Mucosa of rectum (tissue), 2 donors: Measurements from ENCODE around the gene OR6C68.
"Not testable (repeated sequence)": the region's sequence is repeated elsewhere in the genome, so short reads cannot be mapped to it uniquely, and the experiment has no call there.

Experiments used
- H3K27ac ChIP-seq, 2 donors: one replicate each; pipeline ENCODE4 v1.7.0; 2013; ENCODE audit warnings: inconsistent platforms in 2 of 2, low read depth in 2 of 2, low read length in 2 of 2
- H3K27me3 ChIP-seq, 2 donors: one replicate each; pipeline ENCODE4 v1.7.0; 2013; ENCODE audit warnings: low read length in 2 of 2; ENCODE audit not compliant: control insufficient read depth in 2 of 2, insufficient read depth in 2 of 2
- H3K36me3 ChIP-seq, 2 donors: one replicate each; pipeline ENCODE4 v1.7.0; 2013; ENCODE audit warnings: low read length in 2 of 2; ENCODE audit not compliant: control insufficient read depth in 2 of 2, insufficient read depth in 2 of 2
- H3K4me1 ChIP-seq, 2 donors: one replicate each; pipeline ENCODE4 v1.7.0; 2013; ENCODE audit warnings: low read length in 2 of 2, mild to moderate bottlenecking in 1 of 2; ENCODE audit not compliant: control insufficient read depth in 2 of 2, insufficient read depth in 2 of 2
- H3K4me3 ChIP-seq, 2 donors: one replicate each; pipeline ENCODE4 v1.7.0; 2013; ENCODE audit warnings: low read length in 2 of 2
- H3K9ac ChIP-seq, 2 donors: one replicate each; pipeline ENCODE4 v1.7.0; 2013; ENCODE audit warnings: low read length in 2 of 2, low read depth in 1 of 2, mild to moderate bottlenecking in 1 of 2
- H3K9me3 ChIP-seq, 2 donors: one replicate each; pipeline ENCODE4 v1.7.0; 2013; ENCODE audit warnings: low read length in 2 of 2; ENCODE audit not compliant: control insufficient read depth in 2 of 2
- donor health status: healthy.
- donor health status: Normal muscosa, but diverticular disease.

Gene OR6C68

DNA sequence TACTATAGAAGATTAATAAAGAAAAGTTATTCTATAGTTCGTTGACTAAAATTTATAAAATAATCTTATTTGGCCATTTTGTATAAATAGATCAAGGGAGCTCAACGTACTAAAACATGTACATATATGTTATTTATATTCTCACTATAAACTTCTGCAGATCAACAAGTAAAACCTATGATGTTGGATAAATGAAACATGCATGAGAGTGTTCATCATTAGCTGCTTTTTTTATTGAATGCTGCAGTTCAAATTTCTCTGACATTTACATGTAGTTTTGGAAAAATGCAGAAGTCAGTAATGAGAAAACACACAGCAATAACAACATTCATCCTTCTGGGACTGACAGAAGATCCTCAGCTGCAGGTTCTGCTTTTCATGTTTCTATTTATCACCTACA lies at the start of gene OR6C68:
TSS of gene OR6C68 (plus strand) at position 301 of the 400 bp plus-strand sequence. CDS start at position 301, 0 bp downstream.
- no peak within 1 kb of the TSS for H3K9ac ChIP-seq
- H3K4me3 ChIP-seq = no peak within 1 kb of the TSS
- H3K27me3 ChIP-seq = no peaks in the 10 kb centered on the region
- H3K4me1 ChIP-seq = no peaks in the 10 kb centered on the region
- H3K9me3 ChIP-seq = no peaks in the 10 kb centered on the region
- no peak within 1 kb of the TSS for H3K27ac ChIP-seq
- no peaks in the 10 kb centered on the region for H3K36me3 ChIP-seq

DNA sequence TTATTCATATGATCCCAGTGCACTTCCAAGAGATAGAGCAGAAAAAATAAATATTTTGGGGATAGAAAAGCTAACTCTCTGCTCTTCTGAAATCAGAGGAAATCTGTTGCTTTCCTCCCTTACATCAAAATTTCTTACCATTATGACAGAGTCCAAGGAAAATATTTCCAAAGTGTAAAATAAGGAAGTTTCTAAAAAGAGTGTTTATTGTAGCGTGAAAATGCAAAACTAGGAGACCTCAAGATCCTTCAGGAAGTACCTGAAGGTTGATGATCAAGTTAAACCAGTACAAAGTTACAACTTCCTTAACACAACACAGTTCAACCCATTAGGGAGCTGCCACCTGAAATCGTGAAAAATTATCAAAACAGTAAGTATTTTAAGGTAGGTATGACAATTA lies 48.4 kb upstream of the OR6C68 start, which contains the start of gene OR6C2:
TSS of gene OR6C2 (plus strand) at position 301 of the 400 bp plus-strand sequence. CDS start 8,138 bp downstream, outside the sequence.
- no peak within 1 kb of the TSS for H3K4me3 ChIP-seq
- peaks cover 0 to 5% of the 10 kb centered on the region in 2 donors for H3K9me3 ChIP-seq
- no peak within 1 kb of the TSS for H3K27ac ChIP-seq
- H3K36me3 ChIP-seq = no peaks in the 10 kb centered on the region
- no peaks in the 10 kb centered on the region for H3K27me3 ChIP-seq
- no peaks in the 10 kb centered on the region for H3K4me1 ChIP-seq
- H3K9ac ChIP-seq = no peak within 1 kb of the TSS

DNA sequence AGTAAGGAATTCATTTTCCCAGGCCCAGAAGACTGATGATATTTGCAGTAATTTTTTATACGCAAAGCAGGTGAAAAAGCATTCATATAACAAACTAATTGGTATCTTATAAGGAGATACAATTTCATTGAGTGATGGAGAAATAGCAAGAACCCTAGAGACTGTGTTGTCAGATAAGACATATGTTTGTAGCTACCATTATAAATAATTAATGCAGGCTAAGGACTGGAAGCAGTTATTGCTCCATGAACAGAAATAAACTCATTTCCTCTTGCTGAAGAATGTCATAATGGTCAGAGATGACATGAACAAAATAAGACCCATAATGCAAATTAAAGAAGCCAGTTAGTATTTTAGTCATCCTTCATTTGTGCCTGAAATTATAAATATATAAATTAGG lies 46.8 kb upstream of the OR6C68 start:
- Histone ChIP-seq H3K4me1 (no peaks in the 10 kb centered on the region), H3K9ac (no peak overlapping the region), H3K4me3 (no peak overlapping the region), H3K27me3 (no peaks in the 10 kb centered on the region), H3K36me3 (no peaks in the 10 kb centered on the region), H3K27ac (no peak overlapping the region), H3K9me3 (peaks cover 0 to 3% of the 10 kb centered on the region in 2 donors)

DNA sequence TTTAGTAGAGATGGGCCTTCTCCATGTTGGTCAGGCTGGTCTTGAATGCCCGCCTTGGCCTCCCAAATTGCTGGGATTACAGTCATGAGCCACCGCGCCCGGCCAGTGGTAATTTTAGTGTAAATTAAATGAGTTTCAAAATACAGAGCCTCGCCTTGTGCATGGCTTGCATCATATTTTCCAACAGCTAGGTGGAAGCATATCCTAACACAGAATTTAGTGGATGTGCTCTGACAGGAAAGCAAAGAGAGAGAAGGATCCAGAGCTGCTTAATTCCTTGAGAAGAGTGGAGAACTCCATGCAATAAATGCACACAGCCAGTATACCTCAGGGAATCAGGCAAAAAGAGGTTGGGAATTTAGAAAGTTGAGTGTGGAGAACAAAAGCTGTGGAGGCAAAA lies 45.9 kb upstream of the OR6C68 start:
- no peaks in the 10 kb centered on the region for H3K4me1 ChIP-seq
- no peak overlapping the region for H3K27ac ChIP-seq
- H3K4me3 ChIP-seq = no peak overlapping the region
- H3K9me3 ChIP-seq = no peaks in the 10 kb centered on the region
- no peaks in the 10 kb centered on the region for H3K27me3 ChIP-seq
- no peaks in the 10 kb centered on the region for H3K36me3 ChIP-seq
- H3K9ac ChIP-seq = no peak overlapping the region

DNA sequence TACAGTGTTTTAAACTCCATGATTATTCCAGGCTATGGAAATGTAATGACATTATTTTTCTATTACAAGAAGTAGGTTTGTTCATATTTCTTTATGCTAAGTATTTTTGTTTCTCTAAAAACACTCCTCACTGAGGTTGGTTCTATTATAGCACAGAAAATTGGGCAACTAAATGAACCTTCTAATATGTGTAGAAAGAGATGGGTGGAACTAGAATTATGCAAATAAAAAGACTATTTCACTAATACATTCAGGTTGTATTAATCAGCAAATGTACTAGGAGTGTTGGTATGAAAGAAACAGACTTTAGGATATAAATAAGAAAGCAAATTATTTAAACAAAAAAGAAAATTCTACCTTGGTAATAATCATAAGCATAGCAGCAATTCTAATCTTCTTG lies 43.4 kb upstream of the OR6C68 start:
- Histone ChIP-seq H3K9me3 (no peaks in the 10 kb centered on the region), H3K36me3 (no peaks in the 10 kb centered on the region), H3K27ac (no peak overlapping the region), H3K4me3 (no peak overlapping the region), H3K27me3 (no peaks in the 10 kb centered on the region), H3K9ac (no peak overlapping the region), H3K4me1 (no peaks in the 10 kb centered on the region)

DNA sequence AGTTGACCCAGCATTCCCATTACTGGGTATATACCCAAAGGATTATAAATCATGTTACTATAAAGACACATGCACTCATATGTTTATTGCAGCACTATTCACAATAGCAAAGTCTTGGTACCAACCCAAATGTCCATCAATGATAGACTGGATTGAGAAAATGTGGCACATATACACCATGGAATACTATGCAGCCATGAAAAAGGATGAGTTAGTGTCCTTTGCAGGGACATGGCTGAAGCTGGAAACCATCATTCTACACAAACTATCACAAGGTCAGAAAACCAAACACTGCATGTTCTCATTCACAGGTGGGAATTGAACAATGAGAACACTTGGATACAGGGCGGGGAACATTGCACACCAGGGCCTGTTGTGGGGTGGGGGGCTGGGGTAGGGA lies 27.3 kb upstream of the OR6C68 start:
- H3K9me3 ChIP-seq, H3K27ac ChIP-seq, H3K4me1 ChIP-seq, H3K27me3 ChIP-seq, H3K9ac ChIP-seq, H3K36me3 ChIP-seq, H3K4me3 ChIP-seq: not testable (repeated sequence)

DNA sequence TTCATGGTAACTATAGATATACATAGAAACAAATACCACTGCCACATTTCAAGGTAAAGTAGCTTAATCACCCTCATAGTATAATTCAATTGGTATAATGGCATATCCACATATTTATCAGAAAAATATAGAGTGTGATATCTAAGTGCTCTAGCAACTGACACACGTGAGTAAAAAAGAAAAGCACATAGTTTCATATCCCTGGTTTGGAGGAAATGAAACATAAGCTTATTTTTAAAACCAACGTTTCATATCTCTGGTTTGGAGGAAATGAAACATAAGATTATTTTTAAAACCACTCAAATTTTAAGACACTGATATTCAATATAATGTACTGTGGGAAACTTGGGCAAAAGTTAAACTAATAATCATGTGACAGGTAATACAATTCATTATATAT lies 24.3 kb upstream of the OR6C68 start:
- H3K27me3 ChIP-seq = no peaks in the 10 kb centered on the region
- H3K4me3 ChIP-seq = no peak overlapping the region
- H3K4me1 ChIP-seq = no peaks in the 10 kb centered on the region
- no peaks in the 10 kb centered on the region for H3K36me3 ChIP-seq
- H3K27ac ChIP-seq = no peak overlapping the region
- no peak overlapping the region for H3K9ac ChIP-seq
- no peaks in the 10 kb centered on the region for H3K9me3 ChIP-seq

DNA sequence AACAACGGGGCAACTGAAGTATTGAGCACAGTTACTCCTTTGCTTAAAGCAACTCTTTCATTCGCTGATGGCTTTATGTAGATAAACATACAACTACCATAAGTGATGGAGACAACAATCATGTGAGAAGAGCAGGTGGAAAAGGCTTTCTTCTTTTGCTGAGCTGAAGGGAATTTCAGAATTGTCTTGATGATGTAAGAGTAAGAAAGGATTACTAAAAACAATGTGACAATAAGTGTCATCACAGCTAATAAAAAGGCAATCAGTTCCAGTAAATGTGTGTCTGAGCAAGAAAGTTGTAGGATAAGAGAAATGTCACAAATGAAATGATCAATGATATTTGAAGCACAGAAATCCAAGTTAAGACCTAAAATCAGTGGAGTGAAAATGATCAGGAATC lies 22.9 kb upstream of the OR6C68 start:
- H3K9me3 ChIP-seq = no peaks in the 10 kb centered on the region
- no peak overlapping the region for H3K27ac ChIP-seq
- no peaks in the 10 kb centered on the region for H3K4me1 ChIP-seq
- no peak overlapping the region for H3K4me3 ChIP-seq
- H3K36me3 ChIP-seq = no peaks in the 10 kb centered on the region
- H3K9ac ChIP-seq = no peak overlapping the region
- H3K27me3 ChIP-seq = no peaks in the 10 kb centered on the region

DNA sequence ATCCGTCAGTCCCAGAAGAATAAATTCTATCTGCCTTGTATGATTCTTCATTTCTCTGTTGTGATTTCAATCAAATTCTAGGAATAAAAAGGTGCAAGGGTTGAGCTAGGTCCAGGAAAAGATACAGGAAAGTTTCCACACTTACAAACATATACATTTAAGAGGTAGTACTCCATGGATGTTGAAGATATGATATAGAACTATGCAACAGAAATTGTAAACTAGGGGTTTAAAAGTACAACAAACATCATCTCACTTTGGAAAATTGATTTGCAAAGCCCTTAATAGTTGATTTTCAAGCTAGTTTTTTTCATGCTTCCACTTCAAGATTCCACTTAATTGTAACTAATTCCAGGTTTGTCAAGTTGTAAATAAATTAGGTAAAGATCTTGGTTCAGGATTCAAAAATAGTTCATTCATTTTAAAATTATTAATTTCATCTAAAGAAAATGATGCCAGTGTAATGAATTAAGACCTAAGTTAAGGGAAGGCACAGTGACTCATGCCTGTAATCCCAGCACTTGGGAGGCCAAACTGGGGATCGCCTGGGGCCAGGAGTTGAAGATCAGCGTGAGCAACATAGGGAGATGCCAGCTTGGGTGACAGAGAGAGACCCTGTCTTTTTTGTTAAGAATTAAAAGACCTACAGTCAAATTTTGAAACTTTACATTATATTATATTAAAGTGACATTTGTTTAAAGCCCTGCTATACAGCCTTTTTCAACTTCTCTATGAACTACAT lies 21.9 kb upstream of the OR6C68 start, which contains the start of gene OR6C70:
TSS of gene OR6C70 (minus strand) at position 51 of the 742 bp plus-strand sequence. CDS start at position 51, 0 bp downstream.
- Histone ChIP-seq H3K9me3 (no peaks in the 10 kb centered on the region), H3K9ac (no peak within 1 kb of the TSS), H3K27me3 (no peaks in the 10 kb centered on the region), H3K4me1 (no peaks in the 10 kb centered on the region), H3K4me3 (no peak within 1 kb of the TSS), H3K27ac (no peak within 1 kb of the TSS), H3K36me3 (no peaks in the 10 kb centered on the region)

DNA sequence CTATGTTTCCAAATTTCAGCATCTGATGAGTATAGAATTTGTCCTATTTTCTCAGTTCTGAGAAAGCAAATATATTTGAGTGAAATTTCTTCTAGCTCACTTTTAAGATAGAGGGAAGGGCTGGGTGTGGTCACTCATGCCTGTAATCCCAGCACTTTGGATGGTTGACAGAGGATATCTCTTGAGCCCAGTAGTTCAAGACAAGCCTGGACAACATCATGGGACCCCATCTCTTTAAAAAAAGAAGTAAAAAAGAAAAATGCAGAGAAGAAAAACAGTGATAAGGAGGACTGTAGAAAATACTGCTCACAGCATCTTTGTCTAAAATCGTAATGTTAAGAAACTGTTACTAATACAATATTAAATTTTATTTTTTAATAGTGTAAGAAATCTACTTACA lies 19.9 kb upstream of the OR6C68 start:
- H3K9ac ChIP-seq = no peak overlapping the region
- no peak overlapping the region for H3K4me3 ChIP-seq
- no peak overlapping the region for H3K27ac ChIP-seq
- H3K27me3 ChIP-seq = no peaks in the 10 kb centered on the region
- no peaks in the 10 kb centered on the region for H3K4me1 ChIP-seq
- H3K36me3 ChIP-seq = no peaks in the 10 kb centered on the region
- no peaks in the 10 kb centered on the region for H3K9me3 ChIP-seq
